HG03095 (cell line): ENCODE results near the gene CHST15.
A peak's percentile ranks its signal among the peaks of the same experiment; 100 is the strongest.
"Not testable (repeated sequence)": the region's sequence is repeated elsewhere in the genome, so short reads cannot be mapped to it uniquely, and the experiment has no call there.

Experiments used
- ATAC-seq: cut with Tn5 transposase; IDR thresholded peaks from one replicate; pipeline ENCODE4 v1.9.1; 2021; ENCODE audit warnings: moderate library complexity; ENCODE audit not compliant: unreplicated experiment

Gene CHST15

DNA sequence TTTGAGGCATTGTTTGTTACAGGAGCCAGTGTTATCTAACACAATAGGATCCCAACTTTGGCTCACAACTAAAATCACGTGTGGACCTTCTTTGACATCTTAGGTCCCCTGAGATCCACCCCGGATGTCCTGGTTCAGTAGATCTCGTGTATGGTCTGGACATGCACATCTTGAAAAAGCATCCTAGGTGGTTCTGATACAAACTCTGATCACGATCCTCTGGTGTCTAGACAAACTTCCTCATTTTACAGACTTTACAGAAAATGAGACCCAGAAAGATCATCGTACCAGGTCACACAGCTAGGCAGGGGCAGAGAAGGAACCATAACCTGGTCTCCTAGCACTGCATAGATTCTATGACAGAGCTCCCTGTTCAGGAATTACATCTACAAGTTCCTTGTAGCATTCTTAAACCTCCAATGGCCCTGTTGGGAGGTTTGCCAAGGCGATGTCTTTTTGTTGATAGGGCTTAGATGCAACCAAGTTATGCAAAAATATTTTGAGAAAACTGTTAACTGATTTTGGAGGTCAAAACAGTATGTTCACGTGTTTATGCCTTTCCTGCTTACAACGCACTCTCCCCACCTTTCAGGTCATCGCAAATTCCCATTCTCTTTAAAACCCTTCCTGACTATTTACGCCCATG is 30.8 kb upstream of the CHST15 start:
- ATAC-seq: no peak

- no peak for ATAC-seq
These were observed 29.8 kb upstream of the CHST15 start for GRCh38 chr10:124123156-124123555.

DNA sequence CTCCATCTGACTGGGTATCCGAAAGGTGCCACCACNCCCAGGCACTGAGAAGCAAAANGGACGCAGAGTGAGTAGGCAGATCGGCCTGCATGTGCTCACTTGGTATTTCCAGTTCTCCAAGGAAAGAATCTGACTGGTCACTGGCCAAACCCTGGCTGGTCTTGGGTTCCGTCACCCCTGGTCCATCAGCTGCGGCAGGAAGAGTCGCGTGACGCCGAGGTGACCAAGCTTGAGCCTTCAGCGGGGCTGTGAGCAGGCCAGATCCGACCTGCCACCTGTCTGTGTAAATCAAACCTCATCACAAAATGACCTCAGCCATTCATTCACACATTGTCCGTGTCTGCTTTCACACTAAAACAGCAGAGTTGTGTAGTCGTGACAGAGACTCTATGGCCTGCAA is 28.8 kb upstream of the CHST15 start:
- no peak for ATAC-seq

DNA sequence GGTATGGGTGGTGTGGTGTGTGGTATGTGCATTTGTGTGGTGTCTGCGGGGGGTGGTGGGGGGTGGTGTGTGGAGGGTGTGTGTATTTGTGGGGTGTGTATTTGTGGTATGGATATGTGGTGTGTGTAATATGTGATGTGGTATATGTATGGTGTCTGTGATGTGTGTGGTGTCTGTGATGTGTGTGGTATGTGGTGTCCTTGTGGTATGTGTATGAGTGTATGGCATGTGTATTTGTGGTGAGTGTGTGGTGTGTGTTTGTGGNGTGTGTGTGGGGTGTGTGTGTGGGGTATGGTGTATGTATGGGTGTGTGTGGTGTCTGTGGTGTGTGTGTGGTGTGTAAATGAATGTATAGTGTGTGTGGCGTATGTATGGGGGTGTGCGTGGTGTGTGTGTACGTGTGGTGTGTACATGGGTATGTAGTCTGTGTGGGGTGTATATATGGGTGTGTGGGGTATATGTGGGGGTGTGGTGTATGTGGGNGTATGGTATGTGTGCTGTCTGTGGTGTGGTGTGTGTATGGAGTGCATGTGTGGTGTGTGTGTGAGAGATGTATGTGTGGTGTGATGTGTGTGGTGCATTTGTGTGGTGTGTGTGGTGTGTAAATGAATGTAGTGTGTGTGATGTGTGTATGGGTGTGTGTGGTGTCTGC is 27.1 kb upstream of the CHST15 start:
- no peak for ATAC-seq

DNA sequence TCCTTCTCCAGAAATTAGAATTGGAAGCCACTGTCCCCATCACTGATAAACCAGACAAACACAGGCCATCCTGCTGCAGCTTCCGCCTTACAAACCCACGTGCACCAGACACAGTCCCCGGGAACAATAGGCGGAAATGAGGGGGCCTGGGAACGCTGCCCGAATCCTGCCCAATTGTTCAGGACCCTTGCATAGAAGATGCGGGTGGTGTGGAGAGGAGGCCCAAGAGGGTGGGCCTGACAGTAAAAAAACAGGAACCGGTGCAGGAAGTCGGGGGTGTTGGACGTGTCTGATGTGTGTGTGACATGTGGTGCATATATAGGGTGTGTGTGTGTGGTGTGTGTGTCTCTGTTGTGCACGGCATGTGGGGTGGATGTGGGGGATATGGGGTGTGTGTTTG is 26.5 kb upstream of the CHST15 start:
- no peak for ATAC-seq

DNA sequence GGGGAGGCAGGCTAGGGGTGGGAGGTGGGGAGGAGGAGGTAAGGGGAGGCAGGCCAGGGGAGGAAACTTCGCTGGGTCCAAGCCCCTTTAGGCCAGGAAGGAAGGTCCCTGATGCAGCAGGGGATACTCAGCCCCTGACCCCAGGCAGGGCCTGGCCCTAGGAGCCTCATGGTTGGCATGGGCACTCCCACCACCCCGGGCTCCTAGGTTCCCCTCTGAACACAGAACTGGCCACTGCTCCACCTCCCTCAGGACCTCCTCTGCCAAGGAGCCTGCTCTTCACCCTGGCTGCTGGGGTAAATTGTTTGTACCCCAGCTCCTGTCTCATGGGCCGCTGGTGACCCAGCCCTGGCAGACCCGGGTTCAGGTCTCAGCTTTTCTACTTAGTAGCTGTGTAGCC is 25.8 kb upstream of the CHST15 start:
- no peak for ATAC-seq

DNA sequence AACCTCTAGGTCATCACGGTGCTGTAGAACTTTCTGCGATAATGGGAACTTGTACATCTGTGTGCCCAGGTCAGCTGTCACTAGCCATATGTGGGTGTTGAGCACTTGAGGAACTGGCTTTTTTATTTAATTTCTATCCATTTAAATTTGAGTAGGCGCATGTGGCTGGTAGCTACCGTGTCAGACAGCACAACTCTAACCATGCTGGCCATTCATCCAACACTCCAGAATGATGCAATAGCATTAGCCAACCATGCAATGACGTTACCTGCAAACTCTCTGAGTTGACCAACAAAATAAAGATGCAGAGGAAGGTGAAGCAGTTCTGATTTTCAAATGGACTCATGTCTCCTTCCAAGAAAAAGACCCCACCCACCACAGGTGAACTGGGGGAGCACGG is 24.4 kb upstream of the CHST15 start:
- no peak for ATAC-seq

GRCh38 chr10:124117511-124117785 is 24.1 kb upstream of the CHST15 start:
- ATAC-seq: no peak

DNA sequence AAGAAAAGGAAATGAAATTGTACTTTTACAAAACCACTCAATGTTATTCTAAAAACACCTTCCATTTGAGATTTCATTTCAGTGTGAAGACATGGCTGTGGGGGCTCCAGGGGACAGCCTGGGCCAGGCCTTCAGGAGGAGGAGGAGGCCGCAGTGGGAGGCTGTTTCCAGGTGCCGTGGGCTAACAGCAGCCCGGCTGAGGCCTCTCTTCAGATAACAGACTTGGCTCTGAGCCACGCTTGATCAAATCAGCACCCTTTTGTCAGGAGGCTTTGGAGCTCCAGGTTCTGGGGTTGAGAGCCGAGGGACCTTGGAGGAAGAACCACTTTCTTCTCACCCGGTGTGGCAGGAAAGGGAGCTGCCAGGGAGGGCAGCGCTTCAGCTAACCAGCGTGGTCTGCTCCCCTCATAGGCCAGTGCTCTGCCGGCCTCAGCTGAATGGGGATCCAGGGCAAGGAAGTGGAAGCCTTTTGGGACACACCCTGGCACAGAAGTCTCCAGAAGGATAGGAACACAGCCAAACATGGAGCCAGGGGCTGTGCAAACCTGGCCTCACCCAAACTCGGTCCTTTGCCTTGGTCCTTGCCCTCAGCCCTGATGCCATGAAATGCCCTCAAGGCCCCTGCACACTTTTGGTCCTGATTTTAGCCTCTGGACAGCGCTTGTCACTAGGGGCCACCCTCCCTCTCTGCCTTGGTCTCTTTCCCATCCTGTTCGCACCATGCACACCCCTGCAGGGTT is 23.5 kb upstream of the CHST15 start:
- no peak for ATAC-seq

DNA sequence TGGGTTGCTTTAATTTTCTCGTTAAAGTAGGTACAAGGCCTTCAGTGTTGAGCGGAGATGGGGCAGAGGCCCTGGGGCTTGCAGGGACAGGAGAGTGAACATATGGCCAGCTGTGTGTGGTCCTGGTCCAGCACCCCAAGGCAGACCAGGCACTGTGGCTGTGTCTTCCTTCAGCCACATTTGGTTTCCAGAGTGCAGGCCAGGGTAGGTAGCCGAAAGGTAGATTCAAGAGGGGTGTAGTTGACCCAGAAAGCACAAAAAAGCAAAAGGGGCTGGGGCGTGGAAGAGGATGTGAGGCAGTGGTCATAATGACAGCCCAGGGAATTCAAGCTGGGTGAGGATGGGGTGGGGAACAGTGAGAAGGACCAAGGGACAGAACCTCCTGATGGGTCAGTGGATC is 21.3 kb upstream of the CHST15 start:
- ATAC-seq: no peak

DNA sequence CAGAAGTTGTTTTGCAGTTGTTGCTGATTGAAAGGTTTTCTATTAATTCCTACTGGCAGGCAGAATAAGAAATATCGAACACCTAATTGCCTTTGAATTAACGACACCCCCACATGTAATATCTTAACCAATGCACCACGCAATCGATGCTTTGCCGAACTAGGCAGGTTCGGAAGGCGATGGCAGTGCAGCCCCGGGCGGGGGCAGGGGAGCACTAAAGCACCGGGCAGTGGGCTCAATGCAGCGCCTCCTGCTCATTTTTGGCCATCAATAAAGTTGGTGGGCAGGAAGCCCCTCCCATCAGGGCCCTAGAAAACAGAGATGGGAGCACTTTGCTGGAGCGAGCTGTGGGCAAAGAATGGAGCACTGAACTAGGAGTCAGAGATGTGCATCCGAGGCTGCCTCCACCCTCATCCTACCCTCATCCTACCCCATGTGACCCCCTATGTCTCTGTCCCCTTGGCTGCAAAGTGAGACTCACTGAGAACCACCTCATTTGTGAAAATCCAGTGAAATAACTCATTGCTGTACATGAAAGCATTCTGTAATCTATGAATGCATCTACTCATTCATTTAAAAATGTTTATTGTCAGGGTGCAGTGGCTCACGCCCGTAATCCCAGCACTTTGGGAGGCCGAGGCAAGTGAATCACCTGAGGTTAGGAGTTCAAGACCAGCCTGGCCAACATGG is 19.6 kb upstream of the CHST15 start:
- no peak for ATAC-seq

- no peak for ATAC-seq
These were observed 17.5 kb upstream of the CHST15 start for GRCh38 chr10:124110882-124111281.

GRCh38 chr10:124109261-124109660 is 15.9 kb upstream of the CHST15 start:
- no peak for ATAC-seq

DNA sequence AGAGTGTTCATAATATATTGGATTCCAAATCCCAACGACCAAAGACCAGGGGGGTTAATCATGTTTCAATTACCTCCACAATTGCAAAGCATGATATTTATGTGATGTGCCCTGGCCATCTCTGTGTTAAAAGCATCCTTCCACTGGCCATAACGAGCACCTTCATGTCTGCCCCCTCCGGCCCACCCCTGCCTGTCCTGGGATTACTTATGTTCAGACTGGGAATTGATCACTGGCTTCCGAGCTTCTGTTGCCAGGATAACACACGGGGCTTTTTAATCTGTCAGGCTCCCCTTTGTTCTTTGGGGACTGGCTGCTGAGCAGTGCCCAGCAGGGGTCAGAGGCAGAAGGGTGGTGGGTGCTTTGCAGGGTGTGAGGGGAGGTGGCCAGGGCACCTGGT is 13.7 kb upstream of the CHST15 start:
- ATAC-seq: no peak

DNA sequence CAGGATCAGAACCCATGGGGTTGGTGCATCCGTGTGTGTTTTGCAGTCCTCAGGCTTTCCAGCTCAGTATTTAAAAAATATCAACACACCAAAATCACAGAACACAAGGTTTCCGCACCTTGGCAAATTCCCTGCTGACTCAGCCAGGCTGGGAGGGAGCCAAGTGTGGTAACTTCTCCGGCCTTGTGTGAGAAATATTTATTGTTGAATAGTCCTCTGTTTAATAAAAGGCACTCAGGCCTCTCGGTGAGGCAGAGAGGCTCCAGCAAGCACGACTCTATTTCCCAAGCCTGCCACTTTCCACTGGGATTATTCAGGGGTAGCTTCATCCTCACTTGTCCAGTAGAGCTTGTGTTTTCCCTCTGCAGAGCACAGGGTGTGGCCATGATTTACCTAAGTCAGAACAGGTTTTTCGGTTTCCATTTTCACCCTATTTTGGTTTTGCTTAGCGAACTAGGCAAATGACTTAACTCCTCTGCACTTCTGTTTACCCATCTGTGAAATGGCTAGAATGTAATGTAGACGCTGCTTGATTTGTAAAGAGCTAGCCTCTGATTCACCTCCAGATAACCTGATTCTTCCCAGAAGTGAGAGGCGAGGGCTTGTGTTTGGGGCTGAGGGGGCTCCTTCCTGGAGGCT is 13.0 kb upstream of the CHST15 start:
- ATAC-seq: peak; percentile 93

DNA sequence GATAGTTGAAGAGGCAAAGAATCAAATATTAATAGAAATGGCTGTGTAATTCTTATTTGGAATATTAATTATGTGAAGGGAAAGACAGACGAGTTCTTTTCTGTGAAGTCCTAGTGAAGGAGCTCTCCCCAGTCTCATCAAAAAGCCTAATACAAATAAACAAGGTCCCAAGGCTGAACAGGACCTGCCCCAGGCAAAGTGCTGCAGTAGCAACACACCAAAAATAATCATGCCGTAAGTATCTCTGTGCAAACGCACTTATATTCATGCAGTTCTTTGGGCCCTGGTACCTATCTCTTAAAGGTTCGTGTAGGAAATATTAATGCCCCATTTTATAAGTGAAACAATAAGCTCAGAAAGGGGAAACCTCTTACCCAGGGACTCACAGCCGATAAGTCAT is 12.2 kb upstream of the CHST15 start:
- no peak for ATAC-seq

GRCh38 chr10:124105045-124105444 is 11.6 kb upstream of the CHST15 start:
- no peak for ATAC-seq

GRCh38 chr10:124104011-124104627 is 10.7 kb upstream of the CHST15 start:
- no peak for ATAC-seq

DNA sequence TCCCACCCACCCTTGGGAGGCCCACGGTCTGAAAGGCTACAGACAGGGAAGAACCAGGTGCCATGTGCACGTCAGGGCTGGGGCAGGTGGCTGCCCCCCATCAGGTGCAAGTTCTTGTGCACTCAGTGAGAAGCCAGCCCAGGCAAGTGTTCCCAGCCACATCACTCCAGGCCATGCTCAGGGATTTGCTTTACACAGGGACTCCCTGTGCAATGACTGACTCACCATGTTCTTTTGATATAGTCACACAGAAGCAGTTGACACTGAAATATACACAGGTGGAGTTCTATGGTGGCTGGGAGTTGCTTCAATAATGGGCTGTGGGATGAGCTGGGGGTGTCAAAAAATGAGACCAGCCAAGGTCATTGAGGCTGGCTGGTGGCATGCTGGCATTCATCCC is 8.0 kb upstream of the CHST15 start:
- ATAC-seq: no peak

DNA sequence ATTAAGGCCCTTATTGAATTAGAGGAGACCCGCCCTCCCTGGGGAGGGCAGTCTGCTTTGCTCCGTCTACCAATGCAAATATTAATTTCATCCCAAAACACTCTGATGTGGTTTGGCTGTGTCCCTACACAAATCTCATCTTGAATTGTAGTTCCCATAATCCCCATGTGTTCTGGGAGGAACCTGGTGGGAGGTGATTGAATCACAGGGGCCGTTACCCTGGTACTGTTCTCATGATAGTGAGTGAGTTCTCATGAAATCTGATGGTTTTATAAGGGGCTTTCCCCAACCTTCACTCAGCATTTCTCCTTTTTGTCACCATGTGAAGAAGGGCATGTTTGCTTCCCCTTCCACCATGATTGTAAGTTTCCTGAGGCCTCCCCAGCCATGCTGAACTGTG is 7.3 kb upstream of the CHST15 start:
- ATAC-seq: not testable (repeated sequence)

DNA sequence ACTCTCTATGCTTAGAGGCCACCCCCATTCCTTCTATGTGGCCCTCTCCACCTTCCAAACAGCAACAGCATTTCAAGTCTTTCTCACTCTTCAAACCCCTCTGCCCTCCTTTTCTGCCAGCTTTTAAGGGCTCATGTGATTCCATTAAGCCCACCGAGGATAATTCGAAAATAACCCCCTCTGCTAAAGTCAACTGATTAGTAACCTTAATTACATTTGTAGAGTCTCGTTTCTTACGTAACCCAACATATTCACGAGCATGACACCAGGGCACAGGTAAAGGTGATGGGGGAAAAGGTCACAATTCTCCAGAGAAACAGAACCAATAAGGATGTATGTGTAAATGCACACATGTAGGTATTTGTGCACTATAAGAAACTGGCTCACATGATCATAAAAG is 6.7 kb upstream of the CHST15 start:
- ATAC-seq: no peak
